ENCODE data around the gene TTYH3. TPM values are rescaled to one million over a fixed set of nuclear protein-coding genes. Genes with fewer than 3 reads are reported as not detected.

Gene TTYH3
- total and polyA plus RNA-seq, 2 of the 13 experiments (the other 11 are each of a cell fraction or from before 2014, with no cell fraction given) = 26.3 to 50.0 TPM

- TF ChIP-seq NFKBIZ (CRISPR knock-in tag; IDR thresholded peaks at IDR 0.05) (no peak), MED1 (CRISPR knock-in tag; IDR thresholded peaks at IDR 0.05) (peak; percentile 70), ATF3 (CRISPR knock-in tag; IDR thresholded peaks at IDR 0.05) (no peak), ZNF703 (CRISPR knock-in tag; IDR thresholded peaks at IDR 0.05; ENCODE audit: borderline replicate concordance) (no peak), ZNF547 (CRISPR knock-in tag; IDR thresholded peaks at IDR 0.05) (no peak), ZNF777 (CRISPR knock-in tag; IDR thresholded peaks at IDR 0.05) (no peak), ZMYM3 (CRISPR knock-in tag; IDR thresholded peaks at IDR 0.05) (peak; percentile 79), NR3C1 (CRISPR knock-in tag; IDR thresholded peaks at IDR 0.05) (no peak), MBD4 (IDR thresholded peaks at IDR 0.05; ENCODE audit: borderline replicate concordance, low read length) (no peak), ZNF609 (CRISPR knock-in tag; IDR thresholded peaks at IDR 0.05; ENCODE audit: borderline replicate concordance) (peak; percentile 12; the same call in 1 of the 2 replicates), HOXA3 (CRISPR knock-in tag; IDR thresholded peaks at IDR 0.05) (peak; percentile 74), NONO (IDR thresholded peaks at IDR 0.05) (no peak), NONO (CRISPR knock-in tag; conservative IDR thresholded peaks at IDR 0.05) (peak; percentile 29; the same call in 1 of the 2 replicates), ZSCAN25 (CRISPR knock-in tag; IDR thresholded peaks at IDR 0.05) (no peak), HCFC1 (IDR thresholded peaks at IDR 0.05; ENCODE audit: low read depth, low read length) (no peak), KLF11 (CRISPR knock-in tag; IDR thresholded peaks at IDR 0.05) (no peak), HDAC2 (CRISPR knock-in tag; IDR thresholded peaks at IDR 0.05) (peak; percentile 58), ZNF761 (CRISPR knock-in tag; conservative IDR thresholded peaks at IDR 0.05) (no peak; the same call in 1 of the 2 replicates), ZNF563 (CRISPR knock-in tag; IDR thresholded peaks at IDR 0.05) (no peak), ZBTB25 (CRISPR knock-in tag; IDR thresholded peaks at IDR 0.05) (0 out of 2 replicates have a peak, but pooled peaks have one; percentile 5), PITX1 (CRISPR knock-in tag; IDR thresholded peaks at IDR 0.05) (0 out of 2 replicates have a peak, but pooled peaks have one; percentile 63), ATF7 (IDR thresholded peaks at IDR 0.05) (no peak), ATF7 (CRISPR knock-in tag; IDR thresholded peaks at IDR 0.05) (peak; percentile 28)
- TF ChIP-seq, protein P1, sequence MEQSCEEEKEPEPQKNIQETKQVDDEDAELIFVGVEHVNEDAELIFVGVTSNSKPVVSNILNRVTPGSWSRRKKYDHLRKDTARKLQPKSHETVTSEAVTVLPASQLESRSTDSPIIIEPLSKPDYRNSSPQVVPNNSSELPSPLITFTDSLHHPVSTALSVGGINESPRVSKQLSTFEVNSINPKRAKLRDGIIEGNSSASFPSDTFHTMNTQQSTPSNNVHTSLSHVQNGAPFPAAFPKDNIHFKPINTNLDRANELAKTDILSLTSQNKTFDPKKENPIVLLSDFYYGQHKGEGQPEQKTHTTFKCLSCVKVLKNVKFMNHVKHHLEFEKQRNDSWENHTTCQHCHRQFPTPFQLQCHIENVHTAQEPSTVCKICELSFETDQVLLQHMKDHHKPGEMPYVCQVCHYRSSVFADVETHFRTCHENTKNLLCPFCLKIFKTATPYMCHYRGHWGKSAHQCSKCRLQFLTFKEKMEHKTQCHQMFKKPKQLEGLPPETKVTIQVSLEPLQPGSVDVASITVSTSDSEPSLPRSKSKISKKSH (CRISPR knock-in tag; IDR thresholded peaks at IDR 0.05; ENCODE audit: borderline replicate concordance) = peak; percentile 20; the same call in 1 of the 2 replicates
These were observed 1.8 kb upstream of the TTYH3 start (continued) for GRCh38 chr7:2629746-2630681.

Measured in HepG2 (cell line).